ENCODE results near the gene EPS8. TPM values are rescaled to one million over a fixed set of nuclear protein-coding genes. Genes with fewer than 3 reads are reported as not detected.

Gene EPS8
- total RNA-seq, 1 experiment from 2014 or later = 7.5 TPM

GRCh38 chr12:15670756-15671155, 118.4 kb downstream of the EPS8 start (continued):
- TF ChIP-seq CREB1 (CRISPR knock-in tag; IDR thresholded peaks at IDR 0.05) = no peak
- no peak for TF ChIP-seq PRDM15 (CRISPR knock-in tag; IDR thresholded peaks at IDR 0.05)
- TF ChIP-seq IRF1 (CRISPR knock-in tag; IDR thresholded peaks at IDR 0.05) = no peak
- TF ChIP-seq ZNF138 (CRISPR knock-in tag; conservative IDR thresholded peaks at IDR 0.05) = no peak
- no peak for TF ChIP-seq ZNF425 (CRISPR knock-in tag; conservative IDR thresholded peaks at IDR 0.05)
- TF ChIP-seq, protein P1, sequence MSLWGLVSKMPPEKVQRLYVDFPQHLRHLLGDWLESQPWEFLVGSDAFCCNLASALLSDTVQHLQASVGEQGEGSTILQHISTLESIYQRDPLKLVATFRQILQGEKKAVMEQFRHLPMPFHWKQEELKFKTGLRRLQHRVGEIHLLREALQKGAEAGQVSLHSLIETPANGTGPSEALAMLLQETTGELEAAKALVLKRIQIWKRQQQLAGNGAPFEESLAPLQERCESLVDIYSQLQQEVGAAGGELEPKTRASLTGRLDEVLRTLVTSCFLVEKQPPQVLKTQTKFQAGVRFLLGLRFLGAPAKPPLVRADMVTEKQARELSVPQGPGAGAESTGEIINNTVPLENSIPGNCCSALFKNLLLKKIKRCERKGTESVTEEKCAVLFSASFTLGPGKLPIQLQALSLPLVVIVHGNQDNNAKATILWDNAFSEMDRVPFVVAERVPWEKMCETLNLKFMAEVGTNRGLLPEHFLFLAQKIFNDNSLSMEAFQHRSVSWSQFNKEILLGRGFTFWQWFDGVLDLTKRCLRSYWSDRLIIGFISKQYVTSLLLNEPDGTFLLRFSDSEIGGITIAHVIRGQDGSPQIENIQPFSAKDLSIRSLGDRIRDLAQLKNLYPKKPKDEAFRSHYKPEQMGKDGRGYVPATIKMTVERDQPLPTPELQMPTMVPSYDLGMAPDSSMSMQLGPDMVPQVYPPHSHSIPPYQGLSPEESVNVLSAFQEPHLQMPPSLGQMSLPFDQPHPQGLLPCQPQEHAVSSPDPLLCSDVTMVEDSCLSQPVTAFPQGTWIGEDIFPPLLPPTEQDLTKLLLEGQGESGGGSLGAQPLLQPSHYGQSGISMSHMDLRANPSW (CRISPR knock-in tag; conservative IDR thresholded peaks at IDR 0.05; ENCODE audit: low read depth) = no peak

DNA sequence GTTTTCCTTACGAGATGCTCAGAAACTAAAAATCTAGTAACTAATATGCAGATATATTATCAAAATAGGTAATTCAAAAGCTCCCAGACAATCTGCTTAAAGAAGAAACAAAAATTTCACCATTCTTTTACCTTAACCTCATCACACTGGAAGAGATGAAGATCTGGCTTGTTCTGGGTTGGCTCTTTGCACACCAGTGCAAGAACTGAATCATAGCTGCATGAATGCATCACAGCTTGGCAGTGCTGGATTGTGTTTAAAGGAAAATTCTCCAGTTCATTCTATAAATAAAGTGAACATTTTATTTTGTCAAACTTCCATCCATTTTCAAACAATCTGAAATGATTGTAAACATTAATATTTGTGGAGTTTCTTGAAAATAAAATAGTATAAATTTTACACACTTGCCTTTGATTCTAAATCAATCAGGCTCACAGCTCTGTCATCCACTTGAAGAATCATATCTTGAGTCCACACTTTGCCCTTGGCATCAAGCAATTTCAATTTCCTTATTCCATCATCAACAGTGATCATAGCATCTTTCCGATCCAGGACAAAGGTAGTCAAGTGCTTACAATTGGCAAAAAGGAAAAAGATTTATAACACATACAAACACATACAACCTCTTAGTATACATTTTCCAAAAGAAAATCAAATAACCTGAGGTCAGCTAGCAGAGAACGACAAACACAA, 119.8 kb downstream of the EPS8 start:
- Mint-ChIP-seq H3K4me3 (no peak overlapping the region), H3K4me1 (no peaks in the 10 kb centered on the region), H3K36me3 (no peaks in the 10 kb centered on the region), H3K27ac (no peak overlapping the region), H3K9me3 (no peaks in the 10 kb centered on the region), H3K27me3 (ENCODE audit: low read depth) (no peaks in the 10 kb centered on the region)
- TF ChIP-seq, protein P1 (CRISPR knock-in tag; conservative IDR thresholded peaks at IDR 0.05; ENCODE audit: low read depth) = no peak
- no peak for TF ChIP-seq ZBTB43 (CRISPR knock-in tag; IDR thresholded peaks at IDR 0.05)
- ATAC-seq (no peak), DNase-seq (ENCODE audit: low spot score) (no peak)
- POLR2A ChIA-PET = no interaction called here
- CTCF ChIA-PET = no interaction called here

GRCh38 chr12:15664491-15664890, 124.7 kb downstream of the EPS8 start:
- H3K36me3 Mint-ChIP-seq = no peaks in the 10 kb centered on the region
- CTCF ChIA-PET = no interaction called here
- no peaks in the 10 kb centered on the region for H3K9me3 Mint-ChIP-seq
- no peaks in the 10 kb centered on the region for H3K27me3 Mint-ChIP-seq (ENCODE audit: low read depth)
- DNase-seq (ENCODE audit: low spot score) (no peak), ATAC-seq (no peak)
- no peak overlapping the region for H3K4me3 Mint-ChIP-seq
- H3K4me1 Mint-ChIP-seq = peaks cover 5% of the 10 kb centered on the region
- no peak overlapping the region for H3K27ac Mint-ChIP-seq
- POLR2A ChIA-PET = no interaction called here
- TF ChIP-seq, protein P2, sequence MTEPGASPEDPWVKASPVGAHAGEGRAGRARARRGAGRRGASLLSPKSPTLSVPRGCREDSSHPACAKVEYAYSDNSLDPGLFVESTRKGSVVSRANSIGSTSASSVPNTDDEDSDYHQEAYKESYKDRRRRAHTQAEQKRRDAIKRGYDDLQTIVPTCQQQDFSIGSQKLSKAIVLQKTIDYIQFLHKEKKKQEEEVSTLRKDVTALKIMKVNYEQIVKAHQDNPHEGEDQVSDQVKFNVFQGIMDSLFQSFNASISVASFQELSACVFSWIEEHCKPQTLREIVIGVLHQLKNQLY (CRISPR knock-in tag; IDR thresholded peaks at IDR 0.05) = no peak
- TF ChIP-seq NFE2L1 (CRISPR knock-in tag; IDR thresholded peaks at IDR 0.05) = no peak
- TF ChIP-seq ERG (CRISPR knock-in tag; IDR thresholded peaks at IDR 0.05) = no peak
- TF ChIP-seq SMAD4 (CRISPR knock-in tag; IDR thresholded peaks at IDR 0.05) = no peak
- TF ChIP-seq ATF1 (CRISPR knock-in tag; IDR thresholded peaks at IDR 0.05) = no peak
- TF ChIP-seq, protein P3, sequence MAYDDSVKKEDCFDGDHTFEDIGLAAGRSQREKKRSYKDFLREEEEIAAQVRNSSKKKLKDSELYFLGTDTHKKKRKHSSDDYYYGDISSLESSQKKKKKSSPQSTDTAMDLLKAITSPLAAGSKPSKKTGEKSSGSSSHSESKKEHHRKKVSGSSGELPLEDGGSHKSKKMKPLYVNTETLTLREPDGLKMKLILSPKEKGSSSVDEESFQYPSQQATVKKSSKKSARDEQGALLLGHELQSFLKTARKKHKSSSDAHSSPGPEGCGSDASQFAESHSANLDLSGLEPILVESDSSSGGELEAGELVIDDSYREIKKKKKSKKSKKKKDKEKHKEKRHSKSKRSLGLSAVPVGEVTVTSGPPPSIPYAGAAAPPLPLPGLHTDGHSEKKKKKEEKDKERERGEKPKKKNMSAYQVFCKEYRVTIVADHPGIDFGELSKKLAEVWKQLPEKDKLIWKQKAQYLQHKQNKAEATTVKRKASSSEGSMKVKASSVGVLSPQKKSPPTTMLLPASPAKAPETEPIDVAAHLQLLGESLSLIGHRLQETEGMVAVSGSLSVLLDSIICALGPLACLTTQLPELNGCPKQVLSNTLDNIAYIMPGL (CRISPR knock-in tag; IDR thresholded peaks at IDR 0.05) = no peak
- TF ChIP-seq ZNF396 (CRISPR knock-in tag; IDR thresholded peaks at IDR 0.05; ENCODE audit: borderline replicate concordance) = no peak
